ENCODE data around the gene LRRC8D.
A peak's percentile ranks its signal among the peaks of the same experiment; 100 is the strongest.

Gene LRRC8D

DNA sequence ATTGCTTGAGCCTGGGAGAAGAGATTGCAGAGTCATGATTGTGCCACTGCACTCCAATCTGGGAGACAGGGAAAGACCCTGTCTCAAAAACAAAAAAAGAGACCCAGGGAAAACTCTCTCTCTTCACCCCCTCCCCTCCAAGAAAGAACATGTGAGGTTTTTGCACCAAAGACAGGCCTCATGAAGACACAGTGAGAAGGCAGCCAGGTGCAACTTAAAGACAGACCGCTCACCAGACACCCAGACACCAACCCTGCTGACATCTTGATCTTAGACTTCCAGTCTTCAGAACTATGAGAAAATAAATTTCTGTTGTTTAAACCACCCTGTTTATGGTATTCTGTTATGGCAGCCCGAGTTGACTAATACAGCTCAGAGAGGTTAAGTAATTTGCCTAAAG is 13.3 kb upstream of the LRRC8D start (continued):
- TF ChIP-seq ZNF8 (CRISPR knock-in tag; IDR thresholded peaks at IDR 0.05) (no peak), ZNF70 (CRISPR knock-in tag; IDR thresholded peaks at IDR 0.05) (no peak)

- ATAC-seq: no peak
These were observed 12.8 kb upstream of the LRRC8D start for GRCh38 chr1:89807983-89808382.

DNA sequence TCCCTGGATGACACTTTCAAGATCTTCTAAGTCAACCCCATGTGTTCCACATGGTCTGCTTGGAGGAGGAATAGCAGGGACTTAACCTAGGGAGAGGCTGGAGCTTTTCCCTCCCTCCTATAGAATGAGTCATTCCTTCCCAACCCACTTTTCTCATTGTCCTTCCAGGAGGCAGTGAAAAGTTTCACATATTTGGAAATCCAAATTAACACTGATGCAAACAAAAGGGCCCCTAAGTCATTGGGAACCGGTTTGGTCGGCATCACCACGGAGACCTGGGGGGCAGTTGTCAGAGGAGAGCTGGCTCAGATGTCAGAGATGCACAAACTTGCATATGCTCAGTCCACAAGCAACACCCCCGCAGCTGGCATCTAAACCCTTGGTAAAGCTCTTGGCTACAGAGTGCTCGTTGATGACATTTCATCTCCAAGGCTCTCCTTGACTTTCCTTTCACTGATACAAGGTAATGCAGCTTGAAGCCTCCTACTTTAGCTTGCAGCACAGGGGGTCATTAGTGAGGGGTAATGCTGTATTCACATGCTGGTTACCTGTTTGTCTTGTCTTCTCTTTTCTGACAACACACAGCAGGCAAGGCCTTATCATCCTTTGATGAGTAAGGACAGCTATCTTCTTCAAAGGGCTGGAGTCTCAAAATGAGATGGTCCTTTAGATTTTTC is 12.3 kb upstream of the LRRC8D start:
- peak; percentile 36; the same call in 2 of the 3 replicates for ATAC-seq
- TF ChIP-seq GLIS3 (CRISPR knock-in tag; IDR thresholded peaks at IDR 0.05) (no peak), CSDC2 (CRISPR knock-in tag; IDR thresholded peaks at IDR 0.05) (no peak), ZFP30 (CRISPR knock-in tag; IDR thresholded peaks at IDR 0.05) (no peak), TOX (CRISPR knock-in tag; IDR thresholded peaks at IDR 0.05; ENCODE audit: borderline replicate concordance) (no peak), RARB (CRISPR knock-in tag; IDR thresholded peaks at IDR 0.05) (no peak), ZNF8 (CRISPR knock-in tag; IDR thresholded peaks at IDR 0.05) (no peak), OSR1 (CRISPR knock-in tag; IDR thresholded peaks at IDR 0.05) (no peak), ISL1 (CRISPR knock-in tag; IDR thresholded peaks at IDR 0.05) (no peak), ZC3H10 (CRISPR knock-in tag; IDR thresholded peaks at IDR 0.05) (no peak), ESRRG (CRISPR knock-in tag; IDR thresholded peaks at IDR 0.05) (no peak)
- TF ChIP-seq, protein P1, sequence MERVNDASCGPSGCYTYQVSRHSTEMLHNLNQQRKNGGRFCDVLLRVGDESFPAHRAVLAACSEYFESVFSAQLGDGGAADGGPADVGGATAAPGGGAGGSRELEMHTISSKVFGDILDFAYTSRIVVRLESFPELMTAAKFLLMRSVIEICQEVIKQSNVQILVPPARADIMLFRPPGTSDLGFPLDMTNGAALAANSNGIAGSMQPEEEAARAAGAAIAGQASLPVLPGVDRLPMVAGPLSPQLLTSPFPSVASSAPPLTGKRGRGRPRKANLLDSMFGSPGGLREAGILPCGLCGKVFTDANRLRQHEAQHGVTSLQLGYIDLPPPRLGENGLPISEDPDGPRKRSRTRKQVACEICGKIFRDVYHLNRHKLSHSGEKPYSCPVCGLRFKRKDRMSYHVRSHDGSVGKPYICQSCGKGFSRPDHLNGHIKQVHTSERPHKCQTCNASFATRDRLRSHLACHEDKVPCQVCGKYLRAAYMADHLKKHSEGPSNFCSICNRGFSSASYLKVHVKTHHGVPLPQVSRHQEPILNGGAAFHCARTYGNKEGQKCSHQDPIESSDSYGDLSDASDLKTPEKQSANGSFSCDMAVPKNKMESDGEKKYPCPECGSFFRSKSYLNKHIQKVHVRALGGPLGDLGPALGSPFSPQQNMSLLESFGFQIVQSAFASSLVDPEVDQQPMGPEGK (CRISPR knock-in tag; IDR thresholded peaks at IDR 0.05; ENCODE audit: borderline replicate concordance): no peak
- TF ChIP-seq, protein P2, sequence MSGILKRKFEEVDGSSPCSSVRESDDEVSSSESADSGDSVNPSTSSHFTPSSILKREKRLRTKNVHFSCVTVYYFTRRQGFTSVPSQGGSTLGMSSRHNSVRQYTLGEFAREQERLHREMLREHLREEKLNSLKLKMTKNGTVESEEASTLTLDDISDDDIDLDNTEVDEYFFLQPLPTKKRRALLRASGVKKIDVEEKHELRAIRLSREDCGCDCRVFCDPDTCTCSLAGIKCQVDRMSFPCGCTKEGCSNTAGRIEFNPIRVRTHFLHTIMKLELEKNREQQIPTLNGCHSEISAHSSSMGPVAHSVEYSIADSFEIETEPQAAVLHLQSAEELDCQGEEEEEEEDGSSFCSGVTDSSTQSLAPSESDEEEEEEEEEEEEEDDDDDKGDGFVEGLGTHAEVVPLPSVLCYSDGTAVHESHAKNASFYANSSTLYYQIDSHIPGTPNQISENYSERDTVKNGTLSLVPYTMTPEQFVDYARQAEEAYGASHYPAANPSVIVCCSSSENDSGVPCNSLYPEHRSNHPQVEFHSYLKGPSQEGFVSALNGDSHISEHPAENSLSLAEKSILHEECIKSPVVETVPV (CRISPR knock-in tag; IDR thresholded peaks at IDR 0.05): no peak

More at GRCh38 chr1:89807983-89808382, 12.8 kb upstream of the LRRC8D start:
- TF ChIP-seq, protein P1 (CRISPR knock-in tag; IDR thresholded peaks at IDR 0.05; ENCODE audit: borderline replicate concordance): no peak
- TF ChIP-seq ARNTL (CRISPR knock-in tag; IDR thresholded peaks at IDR 0.05; ENCODE audit: borderline replicate concordance, low read depth) (no peak), ZNF565 (CRISPR knock-in tag; conservative IDR thresholded peaks at IDR 0.05; ENCODE audit: low read depth) (no peak), ESRRG (CRISPR knock-in tag; IDR thresholded peaks at IDR 0.05) (no peak), POU6F1 (CRISPR knock-in tag; IDR thresholded peaks at IDR 0.05; ENCODE audit: borderline replicate concordance, low read depth) (no peak), BACH2 (CRISPR knock-in tag; IDR thresholded peaks at IDR 0.05; ENCODE audit: borderline replicate concordance) (no peak), ZFP3 (CRISPR knock-in tag; IDR thresholded peaks at IDR 0.05) (no peak), PPARA (CRISPR knock-in tag; IDR thresholded peaks at IDR 0.05; ENCODE audit: borderline replicate concordance) (no peak), ZNF8 (CRISPR knock-in tag; IDR thresholded peaks at IDR 0.05) (no peak), TOX (CRISPR knock-in tag; IDR thresholded peaks at IDR 0.05; ENCODE audit: borderline replicate concordance) (no peak), CREB5 (CRISPR knock-in tag; IDR thresholded peaks at IDR 0.05; ENCODE audit: low read depth) (no peak), CSDC2 (CRISPR knock-in tag; IDR thresholded peaks at IDR 0.05) (no peak), ZFP30 (CRISPR knock-in tag; IDR thresholded peaks at IDR 0.05) (no peak), ZC3H10 (CRISPR knock-in tag; IDR thresholded peaks at IDR 0.05) (no peak), OSR1 (CRISPR knock-in tag; IDR thresholded peaks at IDR 0.05) (no peak), RARB (CRISPR knock-in tag; IDR thresholded peaks at IDR 0.05) (no peak)
- TF ChIP-seq, protein P3, sequence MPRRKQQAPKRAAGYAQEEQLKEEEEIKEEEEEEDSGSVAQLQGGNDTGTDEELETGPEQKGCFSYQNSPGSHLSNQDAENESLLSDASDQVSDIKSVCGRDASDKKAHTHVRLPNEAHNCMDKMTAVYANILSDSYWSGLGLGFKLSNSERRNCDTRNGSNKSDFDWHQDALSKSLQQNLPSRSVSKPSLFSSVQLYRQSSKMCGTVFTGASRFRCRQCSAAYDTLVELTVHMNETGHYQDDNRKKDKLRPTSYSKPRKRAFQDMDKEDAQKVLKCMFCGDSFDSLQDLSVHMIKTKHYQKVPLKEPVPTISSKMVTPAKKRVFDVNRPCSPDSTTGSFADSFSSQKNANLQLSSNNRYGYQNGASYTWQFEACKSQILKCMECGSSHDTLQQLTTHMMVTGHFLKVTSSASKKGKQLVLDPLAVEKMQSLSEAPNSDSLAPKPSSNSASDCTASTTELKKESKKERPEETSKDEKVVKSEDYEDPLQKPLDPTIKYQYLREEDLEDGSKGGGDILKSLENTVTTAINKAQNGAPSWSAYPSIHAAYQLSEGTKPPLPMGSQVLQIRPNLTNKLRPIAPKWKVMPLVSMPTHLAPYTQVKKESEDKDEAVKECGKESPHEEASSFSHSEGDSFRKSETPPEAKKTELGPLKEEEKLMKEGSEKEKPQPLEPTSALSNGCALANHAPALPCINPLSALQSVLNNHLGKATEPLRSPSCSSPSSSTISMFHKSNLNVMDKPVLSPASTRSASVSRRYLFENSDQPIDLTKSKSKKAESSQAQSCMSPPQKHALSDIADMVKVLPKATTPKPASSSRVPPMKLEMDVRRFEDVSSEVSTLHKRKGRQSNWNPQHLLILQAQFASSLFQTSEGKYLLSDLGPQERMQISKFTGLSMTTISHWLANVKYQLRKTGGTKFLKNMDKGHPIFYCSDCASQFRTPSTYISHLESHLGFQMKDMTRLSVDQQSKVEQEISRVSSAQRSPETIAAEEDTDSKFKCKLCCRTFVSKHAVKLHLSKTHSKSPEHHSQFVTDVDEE (CRISPR knock-in tag; IDR thresholded peaks at IDR 0.05): no peak

Data from SK-N-SH treated with all-trans-retinoic acid at 6 μM for 48 hours (cell line).